GM23338 (cell line): ENCODE measurements around the gene PRSS27. TPM values are rescaled to one million over a fixed set of nuclear protein-coding genes. Genes with fewer than 3 reads are reported as not detected.

Source experiments
- ATAC-seq: fragments of 200-7000 bp; cut with Tn5 transposase; 3 replicates; pipeline ENCODE4 v1.9.1; 2020
- DNase-seq: peaks from one replicate; pipeline ENCODE4 v3.0.0-alpha.2; 2015; ENCODE audit warnings: low spot score
- H2AFZ ChIP-seq: fragments of 200-600 bp; sonication (generic); 2 replicates; pipeline ENCODE4 v1.8.0; 2016; ENCODE audit warnings: antibody characterized with exemption, mild to moderate bottlenecking, moderate library complexity
- H3F3A ChIP-seq: fragments of 200-600 bp; sonication (generic); replicated peaks from 2 replicates; pipeline ENCODE4 v1.8.0; 2017; ENCODE audit warnings: antibody characterized with exemption, mixed run types, low read depth
- H3K27ac ChIP-seq: fragments of 200-600 bp; sonication (generic); 2 replicates; pipeline ENCODE4 v1.6.1; 2016; ENCODE audit warnings: low read depth
- H3K27me3 ChIP-seq: fragments of 200-600 bp; sonication (generic); 2 replicates; pipeline ENCODE4 v1.8.0; 2016; ENCODE audit warnings: mild to moderate bottlenecking, mixed run types, moderate library complexity; ENCODE audit not compliant: insufficient read depth
- H3K36me3 ChIP-seq: fragments of 200-600 bp; sonication (generic); 2 replicates; pipeline ENCODE4 v1.8.0; 2016; ENCODE audit warnings: mild to moderate bottlenecking; ENCODE audit not compliant: insufficient read depth
- H3K4me1 ChIP-seq: fragments of 200-600 bp; sonication (generic); 2 replicates; pipeline ENCODE4 v1.8.0; 2016; ENCODE audit warnings: mild to moderate bottlenecking, moderate library complexity; ENCODE audit not compliant: insufficient read depth
- H3K4me2 ChIP-seq: fragments of 200-600 bp; sonication (generic); 2 replicates; pipeline ENCODE4 v1.7.1; 2017; ENCODE audit warnings: mixed run types
- H3K4me3 ChIP-seq: fragments of 200-600 bp; sonication (generic); 2 replicates; pipeline ENCODE4 v1.6.1; 2016; ENCODE audit warnings: mixed run types
- H3K79me2 ChIP-seq: fragments of 200-600 bp; sonication (generic); replicated peaks from 2 replicates; pipeline ENCODE4 v1.8.0; 2017; ENCODE audit warnings: mild to moderate bottlenecking; ENCODE audit not compliant: insufficient read depth
- H3K9me2 ChIP-seq: fragments of 200-600 bp; sonication (generic); 2 replicates; pipeline ENCODE4 v1.8.0; 2017; ENCODE audit not compliant: insufficient read depth
- H4K20me1 ChIP-seq: fragments of 200-600 bp; sonication (generic); replicated peaks from 2 replicates; pipeline ENCODE4 v1.8.0; 2017; ENCODE audit warnings: mild to moderate bottlenecking; ENCODE audit not compliant: insufficient read depth
- H3K27ac Mint-ChIP-seq: 2 replicates; pipeline ENCODE4 v1.8.0; 2020; ENCODE audit warnings: inconsistent platforms, mild to moderate bottlenecking, moderate library complexity, mixed read lengths
- H3K27me3 Mint-ChIP-seq: 3 replicates; pipeline ENCODE4 v1.8.0; 2022; ENCODE audit warnings: low read depth, mild to moderate bottlenecking, moderate library complexity, mixed read lengths, inconsistent platforms; ENCODE audit not compliant: insufficient read depth, poor library complexity
- H3K36me3 Mint-ChIP-seq: 3 replicates; pipeline ENCODE4 v1.8.0; 2021; ENCODE audit warnings: low read depth, mild to moderate bottlenecking, inconsistent platforms, moderate library complexity, mixed read lengths
- H3K4me1 Mint-ChIP-seq: 3 replicates; pipeline ENCODE4 v1.8.0; 2020; ENCODE audit warnings: mild to moderate bottlenecking, inconsistent platforms, mixed read lengths
- H3K4me3 Mint-ChIP-seq: 3 replicates; pipeline ENCODE4 v1.8.0; 2021; ENCODE audit warnings: moderate library complexity, mild to moderate bottlenecking, inconsistent platforms, mixed read lengths
- H3K9me3 Mint-ChIP-seq: 3 replicates; pipeline ENCODE4 v1.8.0; 2020; ENCODE audit warnings: moderate library complexity, mild to moderate bottlenecking, inconsistent platforms, mixed read lengths
- CREB1 ChIP-seq: fragments of 250-450 bp; sonication (Bioruptor Pico); IDR thresholded peaks from 2 replicates; pipeline ENCODE4 v1.5.0; 2020; ENCODE audit warnings: low read depth, mild to moderate bottlenecking, moderate library complexity
- EZH2 ChIP-seq: fragments of 200-600 bp; sonication (generic); IDR thresholded peaks from one replicate; pipeline ENCODE4 v1.8.0; 2017; ENCODE audit warnings: antibody characterized with exemption, mild to moderate bottlenecking, low read depth; ENCODE audit not compliant: unreplicated experiment
- EZH2phosphoT487 ChIP-seq: fragments of 200-600 bp; sonication (generic); IDR thresholded peaks from one replicate; pipeline ENCODE4 v1.8.1; 2018; ENCODE audit warnings: antibody characterized with exemption; ENCODE audit not compliant: unreplicated experiment
- JUNB ChIP-seq: IDR thresholded peaks from one replicate; pipeline ENCODE4 v1.6.1; 2016; ENCODE audit warnings: antibody characterized with exemption; ENCODE audit not compliant: unreplicated experiment
- NANOG ChIP-seq: IDR thresholded peaks from 2 replicates; pipeline ENCODE4 v1.6.1; 2016; ENCODE audit warnings: antibody characterized with exemption, borderline replicate concordance
- POLR2AphosphoS5 ChIP-seq: IDR thresholded peaks from 2 replicates; pipeline ENCODE4 v1.6.1; 2016; ENCODE audit warnings: antibody characterized with exemption, low read depth
- REST ChIP-seq: IDR thresholded peaks from one replicate; pipeline ENCODE4 v1.6.1; 2018; ENCODE audit warnings: antibody characterized with exemption; ENCODE audit not compliant: unreplicated experiment
- STAT1 ChIP-seq: IDR thresholded peaks from one replicate; pipeline ENCODE4 v1.6.1; 2016; ENCODE audit warnings: antibody characterized with exemption; ENCODE audit not compliant: unreplicated experiment
- ZNF114 ChIP-seq: fragments of 250-450 bp; sonication (Bioruptor Pico); IDR thresholded peaks from 2 replicates; pipeline ENCODE4 v1.5.0; 2020; ENCODE audit warnings: mild to moderate bottlenecking, moderate library complexity
- ZNF462 ChIP-seq: fragments of 250-450 bp; sonication (Bioruptor Pico); IDR thresholded peaks from 2 replicates; pipeline ENCODE4 v1.5.0; 2020; ENCODE audit warnings: mild to moderate bottlenecking, moderate library complexity
- polyA plus RNA-seq: library from polyadenylated mRNA; unstranded; fragments of >200 nt; fragmentation: Nextera tagmentation; extraction: Ambion mirVana; gene quantifications from 2 replicates; pipeline ENCODE4 v1.2.1, GENCODE V29; 2016
- total RNA-seq: library from RNA; depleted of rRNA; stranded (reverse); fragments of >200 nt; shearing (Covaris generic); gene quantifications from 2 replicates; pipeline ENCODE4 v1.2.3, GENCODE V29; 2014
- TF ChIP-seq, protein P1 (sequence below), 2 experiments: fragments of 200-600 bp in 1 of 2; sonication (generic) in 1 of 2; conservative IDR thresholded peaks; 2 replicates each; pipeline versions ENCODE4 v1.5.1 to v1.6.1; 2016 to 2017; ENCODE audit warnings: antibody characterized with exemption in 2 of 2, low read depth in 2 of 2, mild to moderate bottlenecking in 2 of 2, moderate library complexity in 1 of 2
- TF ChIP-seq, protein P2 (sequence below): IDR thresholded peaks from 2 replicates; pipeline ENCODE4 v1.6.1; 2016; ENCODE audit warnings: antibody characterized with exemption

PRSS27 gene
- total and polyA plus RNA-seq, 2 experiments from 2014 or later: 0.73 to 1.6 TPM

GRCh38 chr16:2761472-2761871 lies 41.4 kb upstream of the PRSS27 start:
- Histone ChIP-seq H3K27ac (no peak overlapping the region), H3K4me2 (no peak overlapping the region), H3K27me3 (peaks cover 9% of the 10 kb centered on the region), H3K9me2 (peaks cover 39% of the 10 kb centered on the region), H3K79me2 (peaks cover 97% of the 10 kb centered on the region), H2AFZ (no peak overlapping the region), H3K4me1 (no peaks in the 10 kb centered on the region), H3K36me3 (peaks cover 92% of the 10 kb centered on the region), H3F3A (peaks cover 70% of the 10 kb centered on the region), H3K4me3 (no peak overlapping the region), H4K20me1 (peaks cover 46% of the 10 kb centered on the region)
- Mint-ChIP-seq H3K36me3 (peaks cover 100% of the 10 kb centered on the region), H3K4me3 (no peak overlapping the region; the same call in 2 of the 3 replicates), H3K27me3 (peaks cover 51% of the 10 kb centered on the region), H3K9me3 (peaks cover 56% of the 10 kb centered on the region), H3K27ac (no peak overlapping the region), H3K4me1 (peaks cover 4% of the 10 kb centered on the region; the same call in 1 of the 3 replicates)
- no peak for DNase-seq
- TF ChIP-seq STAT1 (no peak), CREB1 (no peak), ZNF462 (CRISPR knock-in tag) (no peak), EZH2 (no peak), JUNB (no peak), NANOG (no peak), POLR2AphosphoS5 (no peak), REST (no peak), EZH2phosphoT487 (no peak), ZNF114 (CRISPR knock-in tag) (no peak)
- TF ChIP-seq, protein P1, sequence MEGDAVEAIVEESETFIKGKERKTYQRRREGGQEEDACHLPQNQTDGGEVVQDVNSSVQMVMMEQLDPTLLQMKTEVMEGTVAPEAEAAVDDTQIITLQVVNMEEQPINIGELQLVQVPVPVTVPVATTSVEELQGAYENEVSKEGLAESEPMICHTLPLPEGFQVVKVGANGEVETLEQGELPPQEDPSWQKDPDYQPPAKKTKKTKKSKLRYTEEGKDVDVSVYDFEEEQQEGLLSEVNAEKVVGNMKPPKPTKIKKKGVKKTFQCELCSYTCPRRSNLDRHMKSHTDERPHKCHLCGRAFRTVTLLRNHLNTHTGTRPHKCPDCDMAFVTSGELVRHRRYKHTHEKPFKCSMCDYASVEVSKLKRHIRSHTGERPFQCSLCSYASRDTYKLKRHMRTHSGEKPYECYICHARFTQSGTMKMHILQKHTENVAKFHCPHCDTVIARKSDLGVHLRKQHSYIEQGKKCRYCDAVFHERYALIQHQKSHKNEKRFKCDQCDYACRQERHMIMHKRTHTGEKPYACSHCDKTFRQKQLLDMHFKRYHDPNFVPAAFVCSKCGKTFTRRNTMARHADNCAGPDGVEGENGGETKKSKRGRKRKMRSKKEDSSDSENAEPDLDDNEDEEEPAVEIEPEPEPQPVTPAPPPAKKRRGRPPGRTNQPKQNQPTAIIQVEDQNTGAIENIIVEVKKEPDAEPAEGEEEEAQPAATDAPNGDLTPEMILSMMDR (conservative IDR thresholded peaks at IDR 0.05; ENCODE audit: low read depth in 2 of 2): no peak
- TF ChIP-seq, protein P2, sequence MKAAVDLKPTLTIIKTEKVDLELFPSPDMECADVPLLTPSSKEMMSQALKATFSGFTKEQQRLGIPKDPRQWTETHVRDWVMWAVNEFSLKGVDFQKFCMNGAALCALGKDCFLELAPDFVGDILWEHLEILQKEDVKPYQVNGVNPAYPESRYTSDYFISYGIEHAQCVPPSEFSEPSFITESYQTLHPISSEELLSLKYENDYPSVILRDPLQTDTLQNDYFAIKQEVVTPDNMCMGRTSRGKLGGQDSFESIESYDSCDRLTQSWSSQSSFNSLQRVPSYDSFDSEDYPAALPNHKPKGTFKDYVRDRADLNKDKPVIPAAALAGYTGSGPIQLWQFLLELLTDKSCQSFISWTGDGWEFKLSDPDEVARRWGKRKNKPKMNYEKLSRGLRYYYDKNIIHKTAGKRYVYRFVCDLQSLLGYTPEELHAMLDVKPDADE: no peak
- no peak for ATAC-seq
